ENCODE data around the gene EYA2.

Gene EYA2

GRCh38 chr20:46981184-46981583 is 86.5 kb downstream of the EYA2 start:
- no peak for DNase-seq

- no peak for DNase-seq
Observed at GRCh38 chr20:46983466-46983865, 88.8 kb downstream of the EYA2 start.

- no peak for DNase-seq
Observed at GRCh38 chr20:46984405-46984804, 89.8 kb downstream of the EYA2 start.

- no peak for DNase-seq
Observed at GRCh38 chr20:46985250-46985649, 90.6 kb downstream of the EYA2 start.

DNA sequence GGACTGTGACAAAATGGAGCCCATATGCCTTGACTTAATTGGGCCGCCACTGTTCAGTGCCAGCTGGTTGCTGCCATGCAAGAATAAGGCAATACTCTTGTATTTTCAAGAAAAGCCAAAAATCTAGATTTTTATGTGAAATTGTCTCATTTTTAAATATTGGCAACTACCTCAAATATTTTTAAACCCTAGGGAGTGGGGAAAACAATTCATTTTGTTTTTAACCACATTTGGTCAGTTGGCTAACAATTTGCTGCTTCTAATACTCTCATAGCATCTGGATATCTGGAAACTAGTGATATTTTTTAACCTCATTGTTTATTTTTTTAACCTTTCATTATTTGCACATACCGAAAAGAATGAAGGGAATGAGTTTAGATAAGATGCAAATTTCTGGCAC is 91.0 kb downstream of the EYA2 start:
- DNase-seq, result no peak

GRCh38 chr20:46987001-46987400 is 92.4 kb downstream of the EYA2 start:
- no peak for DNase-seq

- peak; percentile 39 for DNase-seq
Observed at GRCh38 chr20:46990017-46990595, 95.5 kb downstream of the EYA2 start.

DNA sequence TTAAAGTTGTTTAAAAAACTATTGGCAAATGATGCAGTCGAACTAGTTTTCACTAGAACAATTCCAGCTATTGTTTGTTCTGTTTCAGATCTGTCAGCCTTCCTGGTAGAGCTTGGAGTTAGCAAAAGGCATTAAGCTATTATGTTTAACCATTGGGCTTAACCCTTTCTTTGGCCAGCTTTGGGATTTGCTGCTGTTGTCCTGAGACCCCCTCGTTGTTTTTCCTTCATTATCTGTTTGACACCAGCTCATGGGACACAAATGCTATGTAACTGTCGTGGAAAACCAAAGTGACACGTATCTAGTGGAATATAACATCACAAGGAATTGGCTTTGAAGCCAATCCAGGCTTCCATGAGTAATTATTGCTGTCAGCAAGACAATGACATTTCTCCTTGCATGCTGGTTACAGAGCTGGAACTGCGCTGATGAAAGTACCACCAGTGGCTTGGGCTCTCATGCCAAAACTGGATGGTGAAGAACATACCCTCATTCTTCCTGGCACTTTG is 96.0 kb downstream of the EYA2 start:
- no peak for DNase-seq

DNA sequence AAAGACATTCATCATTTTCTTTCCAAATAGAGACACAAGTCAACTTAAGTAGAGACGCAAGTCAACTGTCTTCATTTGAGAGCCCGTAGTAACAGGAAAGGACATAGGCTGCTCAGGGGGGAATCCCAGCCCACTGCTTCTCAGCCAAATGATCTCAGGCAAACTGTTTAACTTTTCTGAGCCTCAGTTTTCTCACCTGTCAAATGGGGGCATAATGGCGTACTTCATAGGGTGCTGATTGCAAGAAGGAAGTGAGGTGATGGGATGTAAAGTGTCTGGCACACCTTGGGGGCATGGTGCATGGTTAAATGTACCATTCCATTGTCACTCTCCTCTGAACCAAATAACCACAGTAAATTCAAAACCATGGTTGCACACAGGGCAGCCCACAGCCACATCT is 96.5 kb downstream of the EYA2 start:
- no peak for DNase-seq

GRCh38 chr20:46991880-46992639 is 97.4 kb downstream of the EYA2 start:
- DNase-seq, result no peak

GRCh38 chr20:46992640-46993035 is 98.0 kb downstream of the EYA2 start:
- no peak for DNase-seq

- no peak for DNase-seq
Observed at GRCh38 chr20:46993465-46994095, 98.9 kb downstream of the EYA2 start.

DNA sequence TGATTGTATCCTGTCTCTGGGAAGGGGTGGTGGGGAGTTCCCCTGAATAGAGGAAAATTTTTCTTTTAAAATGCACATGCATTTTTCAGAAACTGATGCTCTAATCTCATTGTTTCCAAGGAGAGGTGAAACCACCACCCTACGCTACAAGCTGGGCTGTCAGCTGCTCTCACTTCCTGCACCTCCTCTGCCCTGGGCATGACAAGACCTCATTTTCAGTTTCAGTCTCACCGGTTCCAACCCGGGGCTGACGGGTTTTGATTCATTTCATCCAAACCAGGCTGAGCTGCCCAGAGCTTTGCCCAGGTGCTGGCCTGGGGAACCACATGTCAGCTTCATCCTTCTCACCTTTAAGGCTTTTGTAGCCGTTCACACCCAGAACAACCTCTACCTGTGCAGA is 99.7 kb downstream of the EYA2 start:
- peak; percentile 63 for DNase-seq

DNA sequence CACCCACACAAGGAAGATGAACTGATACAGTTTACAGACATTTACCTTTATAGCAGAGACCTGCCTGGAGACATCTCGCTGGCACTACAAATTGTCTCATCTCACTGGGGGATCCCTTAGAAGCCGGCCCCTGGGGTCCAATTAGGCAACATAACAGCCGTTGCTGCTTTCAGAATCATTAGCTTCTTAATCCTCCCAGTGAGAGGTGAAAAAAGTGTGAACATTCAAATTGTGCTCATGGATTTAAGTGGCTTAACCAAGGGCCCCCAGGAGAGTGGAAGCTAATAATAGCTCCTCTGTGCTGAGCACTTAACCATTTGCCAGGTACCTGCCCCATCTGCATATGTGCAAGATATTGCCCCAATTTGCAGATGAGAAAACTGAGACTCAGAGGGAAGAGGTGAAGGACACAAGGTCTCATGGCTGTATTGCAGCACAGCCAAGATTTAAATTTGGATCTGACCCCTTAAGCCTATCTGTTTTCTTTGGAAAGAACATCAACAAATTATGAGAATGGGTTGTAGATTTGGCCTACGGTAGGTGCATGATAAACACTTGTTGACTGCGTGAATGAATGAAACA is 101.0 kb downstream of the EYA2 start:
- no peak for DNase-seq

GRCh38 chr20:46997187-46997586 is 102.5 kb downstream of the EYA2 start:
- no peak for DNase-seq

- no peak for DNase-seq
Observed at GRCh38 chr20:46998477-46999240, 104.0 kb downstream of the EYA2 start.

DNA sequence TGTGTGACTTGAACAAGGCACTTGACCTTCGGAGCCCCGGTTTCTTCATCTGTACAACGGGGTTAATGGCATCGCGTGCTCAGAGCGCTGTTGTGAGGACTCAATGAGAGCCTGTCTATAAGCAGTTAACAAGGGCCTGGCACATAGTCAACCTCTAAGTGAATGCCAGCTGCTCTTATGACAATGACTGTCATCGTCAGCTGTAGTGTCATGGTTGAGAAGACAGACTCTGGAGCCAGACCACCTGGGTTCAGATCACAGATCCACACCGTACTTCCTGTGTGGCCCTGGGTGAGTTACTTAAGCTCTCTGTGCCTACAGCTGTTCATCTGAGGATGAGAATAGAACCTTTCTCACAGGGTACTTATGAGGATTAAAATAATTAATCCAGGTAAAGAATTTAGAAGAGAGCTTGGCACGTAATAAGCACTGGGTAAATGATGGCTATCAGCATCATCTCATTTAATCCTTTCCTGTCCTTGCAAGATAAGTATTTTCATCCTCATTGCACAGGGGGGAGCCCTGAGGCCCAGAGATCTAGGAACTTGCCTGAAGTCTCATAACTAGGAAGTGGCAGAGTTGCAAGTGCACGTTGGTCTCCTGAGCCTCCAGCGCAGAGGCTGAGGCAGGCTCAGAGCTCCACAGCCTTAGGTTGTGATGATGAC is 105.3 kb downstream of the EYA2 start:
- DNase-seq, result no peak

DNA sequence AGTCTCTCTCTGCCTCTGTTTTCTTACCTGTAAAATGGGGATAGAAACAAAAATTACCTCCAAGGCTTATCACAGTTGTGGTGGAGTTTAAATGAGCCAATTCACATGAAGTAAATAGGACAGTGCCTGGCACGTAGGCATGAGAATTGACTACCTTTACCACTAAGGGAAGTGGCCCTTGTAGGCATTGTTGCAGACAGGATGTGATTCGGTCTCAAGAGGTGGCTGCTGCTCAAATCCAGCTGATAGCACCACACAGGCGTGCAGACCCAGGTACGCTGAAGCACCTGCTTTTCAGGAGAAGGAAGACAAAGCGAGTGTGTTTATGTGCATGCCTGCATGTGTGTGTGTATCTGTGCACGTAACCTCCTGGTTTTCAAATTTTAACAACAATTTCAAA is 108.6 kb downstream of the EYA2 start:
- DNase-seq, result no peak

- DNase-seq, result no peak
Observed at GRCh38 chr20:47004179-47004578, 109.5 kb downstream of the EYA2 start.

- DNase-seq, result no peak
Observed at GRCh38 chr20:47007826-47008655, 113.4 kb downstream of the EYA2 start.

GRCh38 chr20:47008842-47009518 is 114.3 kb downstream of the EYA2 start:
- no peak for DNase-seq

Data from activated naive CD4-positive, alpha-beta T cell treated with Interleukin-2 at 50 U/mL for 16 hours (primary cell).